SK-N-SH treated with all-trans-retinoic acid at 6 μM for 48 hours (cell line): ENCODE data around the gene CSTB.

Source experiments
- ATAC-seq: fragments of 200-7000 bp; cut with Tn5 transposase; 3 replicates; pipeline ENCODE4 v1.9.1; 2020; ENCODE audit warnings: mild to moderate bottlenecking, moderate library complexity
- ARNTL ChIP-seq: fragments of 450-650 bp; formaldehyde crosslinking; IDR thresholded peaks from 2 replicates; pipeline ENCODE4 v1.5.0; 2020; ENCODE audit warnings: low read depth, mild to moderate bottlenecking, moderate library complexity, borderline replicate concordance
- BACH2 ChIP-seq: fragments of 250-450 bp; sonication (Bioruptor Pico); IDR thresholded peaks from 2 replicates; pipeline ENCODE4 v1.9.0; 2021; ENCODE audit warnings: mild to moderate bottlenecking, borderline replicate concordance
- CSDC2 ChIP-seq: fragments of 250-450 bp; sonication (Bioruptor Pico); IDR thresholded peaks from 2 replicates; pipeline ENCODE4 v1.5.0; 2020; ENCODE audit warnings: mild to moderate bottlenecking, moderate library complexity
- ESRRG ChIP-seq: fragments of 250-450 bp; sonication (Bioruptor Pico); IDR thresholded peaks from 2 replicates; pipeline ENCODE4 v1.6.1; 2021; ENCODE audit warnings: mild to moderate bottlenecking
- GLIS3 ChIP-seq: fragments of 250-450 bp; sonication (Bioruptor Pico); IDR thresholded peaks from 2 replicates; pipeline ENCODE4 v1.5.0; 2020; ENCODE audit warnings: mild to moderate bottlenecking, moderate library complexity
- OSR1 ChIP-seq: fragments of 250-450 bp; sonication (Bioruptor Pico); IDR thresholded peaks from 2 replicates; pipeline ENCODE4 v1.8.0; 2022; ENCODE audit warnings: moderate library complexity, mild to moderate bottlenecking, inconsistent platforms
- RARB ChIP-seq: fragments of 250-450 bp; sonication (Bioruptor Pico); IDR thresholded peaks from 2 replicates; pipeline ENCODE4 v1.8.0; 2021; ENCODE audit warnings: mild to moderate bottlenecking, moderate library complexity
- SNAI2 ChIP-seq: fragments of 250-450 bp; sonication (Bioruptor Pico); IDR thresholded peaks from 2 replicates; pipeline ENCODE4 v1.5.0; 2020; ENCODE audit warnings: mild to moderate bottlenecking, moderate library complexity
- TCF4 ChIP-seq: fragments of 250-450 bp; sonication (Bioruptor Pico); IDR thresholded peaks from 2 replicates; pipeline ENCODE4 v1.8.0; 2021; ENCODE audit warnings: mild to moderate bottlenecking, moderate library complexity, borderline replicate concordance
- TOX ChIP-seq: fragments of 250-450 bp; sonication (Bioruptor Pico); IDR thresholded peaks from 2 replicates; pipeline ENCODE4 v1.8.0; 2021; ENCODE audit warnings: mild to moderate bottlenecking, moderate library complexity, borderline replicate concordance
- ZC3H10 ChIP-seq: fragments of 250-450 bp; sonication (Bioruptor Pico); IDR thresholded peaks from 2 replicates; pipeline ENCODE4 v1.5.1; 2021; ENCODE audit warnings: mild to moderate bottlenecking, moderate library complexity
- ZFP30 ChIP-seq: fragments of 450-650 bp; formaldehyde crosslinking; IDR thresholded peaks from 2 replicates; pipeline ENCODE4 v1.5.0; 2022; ENCODE audit warnings: mild to moderate bottlenecking, moderate library complexity
- ZNF565 ChIP-seq: fragments of 450-650 bp; formaldehyde crosslinking; conservative IDR thresholded peaks from 2 replicates; pipeline ENCODE4 v1.5.0; 2020; ENCODE audit warnings: low read depth, mild to moderate bottlenecking, moderate library complexity
- ZNF70 ChIP-seq: fragments of 450-650 bp; formaldehyde crosslinking; IDR thresholded peaks from 2 replicates; pipeline ENCODE4 v1.5.0; 2020; ENCODE audit warnings: mild to moderate bottlenecking, moderate library complexity
- ZNF8 ChIP-seq: fragments of 450-650 bp; formaldehyde crosslinking; IDR thresholded peaks from 2 replicates; pipeline ENCODE4 v1.5.0; 2020; ENCODE audit warnings: mild to moderate bottlenecking, moderate library complexity
- TF ChIP-seq, protein P1 (sequence below): fragments of 250-450 bp; sonication (Bioruptor Pico); IDR thresholded peaks from 2 replicates; pipeline ENCODE4 v1.5.0; 2020; ENCODE audit warnings: mild to moderate bottlenecking, moderate library complexity
- TF ChIP-seq, protein P2 (sequence below): fragments of 250-450 bp; sonication (Bioruptor Pico); IDR thresholded peaks from 2 replicates; pipeline ENCODE4 v1.5.1; 2021; ENCODE audit warnings: mild to moderate bottlenecking, moderate library complexity
- TF ChIP-seq, protein P3 (sequence below): fragments of 250-450 bp; sonication (Bioruptor Pico); IDR thresholded peaks from 2 replicates; pipeline ENCODE4 v1.8.0; 2020; ENCODE audit warnings: mild to moderate bottlenecking, moderate library complexity, borderline replicate concordance

Gene CSTB

DNA sequence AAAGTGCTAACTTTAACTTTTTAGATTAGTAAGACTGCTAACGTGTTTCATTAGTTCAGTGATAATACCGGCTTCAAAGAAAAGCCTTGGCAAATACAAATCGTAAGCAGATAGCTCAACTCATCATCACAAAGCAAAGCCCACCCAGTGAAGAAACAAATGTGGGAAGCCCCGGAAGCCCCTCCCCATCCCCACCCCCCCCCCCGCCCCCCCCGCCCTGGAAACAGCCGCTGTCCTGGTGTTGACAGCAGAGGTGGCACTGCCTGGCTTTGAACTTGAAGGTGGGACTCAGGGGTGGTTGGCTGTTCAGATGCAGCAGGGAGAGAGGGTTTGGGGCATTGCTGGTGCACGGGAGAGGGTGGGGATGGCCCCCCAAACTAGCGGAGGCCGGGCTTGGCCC, 43.0 kb downstream of the CSTB start:
- ATAC-seq = no peak
- TF ChIP-seq, protein P1, sequence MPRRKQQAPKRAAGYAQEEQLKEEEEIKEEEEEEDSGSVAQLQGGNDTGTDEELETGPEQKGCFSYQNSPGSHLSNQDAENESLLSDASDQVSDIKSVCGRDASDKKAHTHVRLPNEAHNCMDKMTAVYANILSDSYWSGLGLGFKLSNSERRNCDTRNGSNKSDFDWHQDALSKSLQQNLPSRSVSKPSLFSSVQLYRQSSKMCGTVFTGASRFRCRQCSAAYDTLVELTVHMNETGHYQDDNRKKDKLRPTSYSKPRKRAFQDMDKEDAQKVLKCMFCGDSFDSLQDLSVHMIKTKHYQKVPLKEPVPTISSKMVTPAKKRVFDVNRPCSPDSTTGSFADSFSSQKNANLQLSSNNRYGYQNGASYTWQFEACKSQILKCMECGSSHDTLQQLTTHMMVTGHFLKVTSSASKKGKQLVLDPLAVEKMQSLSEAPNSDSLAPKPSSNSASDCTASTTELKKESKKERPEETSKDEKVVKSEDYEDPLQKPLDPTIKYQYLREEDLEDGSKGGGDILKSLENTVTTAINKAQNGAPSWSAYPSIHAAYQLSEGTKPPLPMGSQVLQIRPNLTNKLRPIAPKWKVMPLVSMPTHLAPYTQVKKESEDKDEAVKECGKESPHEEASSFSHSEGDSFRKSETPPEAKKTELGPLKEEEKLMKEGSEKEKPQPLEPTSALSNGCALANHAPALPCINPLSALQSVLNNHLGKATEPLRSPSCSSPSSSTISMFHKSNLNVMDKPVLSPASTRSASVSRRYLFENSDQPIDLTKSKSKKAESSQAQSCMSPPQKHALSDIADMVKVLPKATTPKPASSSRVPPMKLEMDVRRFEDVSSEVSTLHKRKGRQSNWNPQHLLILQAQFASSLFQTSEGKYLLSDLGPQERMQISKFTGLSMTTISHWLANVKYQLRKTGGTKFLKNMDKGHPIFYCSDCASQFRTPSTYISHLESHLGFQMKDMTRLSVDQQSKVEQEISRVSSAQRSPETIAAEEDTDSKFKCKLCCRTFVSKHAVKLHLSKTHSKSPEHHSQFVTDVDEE (CRISPR knock-in tag) = no peak
- TF ChIP-seq SNAI2 (CRISPR knock-in tag) (no peak), TCF4 (CRISPR knock-in tag) (no peak), ZNF8 (CRISPR knock-in tag) (no peak), TOX (no peak), RARB (CRISPR knock-in tag) (no peak), OSR1 (CRISPR knock-in tag) (no peak), ZFP30 (CRISPR knock-in tag) (no peak), GLIS3 (CRISPR knock-in tag) (no peak), ARNTL (CRISPR knock-in tag) (no peak), ESRRG (no peak), CSDC2 (CRISPR knock-in tag) (no peak), BACH2 (no peak), ZC3H10 (CRISPR knock-in tag) (no peak), ZNF70 (CRISPR knock-in tag) (no peak)
- TF ChIP-seq, protein P2, sequence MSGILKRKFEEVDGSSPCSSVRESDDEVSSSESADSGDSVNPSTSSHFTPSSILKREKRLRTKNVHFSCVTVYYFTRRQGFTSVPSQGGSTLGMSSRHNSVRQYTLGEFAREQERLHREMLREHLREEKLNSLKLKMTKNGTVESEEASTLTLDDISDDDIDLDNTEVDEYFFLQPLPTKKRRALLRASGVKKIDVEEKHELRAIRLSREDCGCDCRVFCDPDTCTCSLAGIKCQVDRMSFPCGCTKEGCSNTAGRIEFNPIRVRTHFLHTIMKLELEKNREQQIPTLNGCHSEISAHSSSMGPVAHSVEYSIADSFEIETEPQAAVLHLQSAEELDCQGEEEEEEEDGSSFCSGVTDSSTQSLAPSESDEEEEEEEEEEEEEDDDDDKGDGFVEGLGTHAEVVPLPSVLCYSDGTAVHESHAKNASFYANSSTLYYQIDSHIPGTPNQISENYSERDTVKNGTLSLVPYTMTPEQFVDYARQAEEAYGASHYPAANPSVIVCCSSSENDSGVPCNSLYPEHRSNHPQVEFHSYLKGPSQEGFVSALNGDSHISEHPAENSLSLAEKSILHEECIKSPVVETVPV = no peak
- TF ChIP-seq, protein P3, sequence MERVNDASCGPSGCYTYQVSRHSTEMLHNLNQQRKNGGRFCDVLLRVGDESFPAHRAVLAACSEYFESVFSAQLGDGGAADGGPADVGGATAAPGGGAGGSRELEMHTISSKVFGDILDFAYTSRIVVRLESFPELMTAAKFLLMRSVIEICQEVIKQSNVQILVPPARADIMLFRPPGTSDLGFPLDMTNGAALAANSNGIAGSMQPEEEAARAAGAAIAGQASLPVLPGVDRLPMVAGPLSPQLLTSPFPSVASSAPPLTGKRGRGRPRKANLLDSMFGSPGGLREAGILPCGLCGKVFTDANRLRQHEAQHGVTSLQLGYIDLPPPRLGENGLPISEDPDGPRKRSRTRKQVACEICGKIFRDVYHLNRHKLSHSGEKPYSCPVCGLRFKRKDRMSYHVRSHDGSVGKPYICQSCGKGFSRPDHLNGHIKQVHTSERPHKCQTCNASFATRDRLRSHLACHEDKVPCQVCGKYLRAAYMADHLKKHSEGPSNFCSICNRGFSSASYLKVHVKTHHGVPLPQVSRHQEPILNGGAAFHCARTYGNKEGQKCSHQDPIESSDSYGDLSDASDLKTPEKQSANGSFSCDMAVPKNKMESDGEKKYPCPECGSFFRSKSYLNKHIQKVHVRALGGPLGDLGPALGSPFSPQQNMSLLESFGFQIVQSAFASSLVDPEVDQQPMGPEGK (CRISPR knock-in tag) = no peak

DNA sequence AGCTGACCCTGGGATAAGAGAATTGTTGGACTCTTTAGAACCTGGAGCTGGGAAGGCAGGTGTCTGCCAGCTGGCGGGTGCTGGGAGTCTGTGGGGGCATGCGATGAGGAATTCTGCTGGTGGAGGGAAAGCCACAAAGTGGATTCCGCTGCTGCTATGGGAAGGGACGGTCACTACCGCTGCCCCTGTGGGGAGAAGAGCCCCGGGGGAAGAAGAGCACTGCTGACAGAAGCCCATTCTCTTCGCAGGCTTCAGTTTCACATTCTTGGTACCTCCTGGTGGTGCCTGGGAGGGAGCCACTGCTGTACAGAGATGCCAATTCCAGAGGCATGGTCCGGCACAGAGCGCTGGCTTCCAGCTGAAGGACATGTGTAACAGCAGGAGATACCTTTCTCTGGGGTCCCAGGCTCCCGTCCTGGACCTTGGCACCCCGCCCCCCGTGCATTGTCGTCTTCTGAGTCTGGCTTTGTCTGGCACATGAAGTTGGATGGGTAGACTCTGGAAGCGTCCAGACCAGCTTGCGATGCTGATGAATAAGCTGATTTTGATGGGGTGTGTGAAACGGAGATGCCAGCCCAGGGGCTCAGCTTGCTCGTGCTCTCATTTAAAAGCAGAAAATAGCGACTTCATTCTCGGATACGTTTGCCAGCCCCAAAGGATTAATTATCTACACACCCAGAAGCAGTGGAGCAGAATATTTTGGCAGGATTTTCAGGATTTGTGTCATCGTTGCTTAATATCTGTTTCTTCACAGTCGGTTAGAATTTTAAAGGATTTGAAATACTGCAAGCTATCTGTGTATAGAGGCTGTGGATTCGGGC, 44.0 kb downstream of the CSTB start:
- no peak for ATAC-seq
- TF ChIP-seq SNAI2 (CRISPR knock-in tag) = no peak

DNA sequence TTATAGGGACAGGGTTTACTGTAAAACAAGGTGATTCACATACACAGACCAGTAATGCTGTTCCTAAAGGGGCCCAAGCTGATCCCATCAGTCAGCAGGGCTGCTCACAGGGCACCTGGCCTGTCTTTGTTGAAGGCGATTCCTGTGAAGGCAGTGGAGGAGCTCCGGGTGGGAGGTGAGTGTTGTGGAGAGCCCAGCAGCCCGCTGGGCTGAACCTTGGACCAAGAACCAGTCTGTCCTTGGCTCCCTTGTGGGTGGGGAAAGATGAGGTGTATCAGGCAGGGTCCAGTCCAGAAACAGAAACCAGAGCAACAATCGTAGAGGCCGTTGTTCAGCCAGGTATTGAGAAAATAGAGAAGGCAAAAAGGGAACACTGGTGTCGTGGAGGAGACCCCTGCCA, 44.6 kb downstream of the CSTB start:
- no peak for ATAC-seq
- TF ChIP-seq ZNF565 (CRISPR knock-in tag) (no peak), OSR1 (CRISPR knock-in tag) (no peak)

DNA sequence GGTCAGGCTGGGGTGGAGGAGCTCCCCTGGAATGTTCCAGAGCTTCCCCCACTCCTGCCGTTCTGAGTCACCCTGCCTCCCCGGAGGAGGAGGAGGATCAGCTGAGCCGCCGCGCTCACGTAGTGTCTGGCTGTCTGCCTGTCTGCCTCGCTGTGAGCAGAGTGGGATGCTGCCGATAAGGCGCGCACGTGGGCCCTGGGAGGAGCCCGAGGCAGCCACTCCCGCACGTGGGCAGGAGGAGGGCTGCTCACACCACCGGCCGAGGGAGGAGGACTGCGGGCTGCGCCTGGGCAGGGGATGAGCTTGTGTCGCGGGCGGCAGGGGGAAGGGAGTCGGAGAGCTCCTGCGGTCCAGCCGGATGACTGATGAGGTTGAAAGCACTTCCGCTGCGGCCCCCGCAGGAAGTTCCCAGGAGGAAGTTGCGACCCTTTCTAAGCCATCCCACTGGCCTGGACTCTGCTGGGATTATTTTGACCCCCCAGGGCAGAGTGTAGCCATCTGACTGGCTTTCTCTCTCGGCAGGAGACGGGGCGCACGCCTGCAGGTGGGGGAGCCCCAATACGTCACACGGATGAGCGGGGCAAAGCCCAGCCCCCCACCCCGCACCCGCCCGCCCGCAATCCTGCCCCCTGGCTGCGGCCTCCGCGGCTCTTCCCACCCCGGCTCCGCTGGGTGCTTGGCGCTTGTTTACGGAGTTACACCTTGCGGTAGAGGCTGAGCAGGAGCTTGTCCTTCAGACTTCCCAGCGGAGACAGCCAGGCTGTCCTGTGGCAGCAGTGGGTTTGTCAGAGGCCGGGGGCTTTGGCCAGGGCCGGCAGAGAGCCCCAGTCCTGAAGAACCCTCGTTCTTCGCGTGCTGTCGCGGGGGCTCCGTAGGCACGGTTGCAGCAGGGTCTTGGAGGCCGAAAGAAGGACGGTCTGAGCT, 47.4 kb downstream of the CSTB start:
- TF ChIP-seq ARNTL (CRISPR knock-in tag) (peak; percentile 92; the same call in 1 of the 2 replicates), GLIS3 (CRISPR knock-in tag) (no peak), OSR1 (CRISPR knock-in tag) (no peak)
- TF ChIP-seq, protein P3 (CRISPR knock-in tag) = peak; percentile 26; the same call in 1 of the 2 replicates
- ATAC-seq = peak; percentile 92
